ENCODE results near the gene FHIT. TPM values are rescaled to one million over a fixed set of nuclear protein-coding genes. Genes with fewer than 3 reads are reported as not detected.

FHIT gene
- total and polyA plus RNA-seq, 2 experiments from 2014 or later: 9.7 to 16.2 TPM

GRCh38 chr3:61008998-61009380 is 242.3 kb downstream of the FHIT start:
- no peaks in the 10 kb centered on the region for H3K79me2 ChIP-seq
- no peaks in the 10 kb centered on the region for H3K9me2 ChIP-seq (replicated peaks; ENCODE audit: insufficient read depth)
- DNase-seq (ENCODE audit: low spot score): no peak
- no peaks in the 10 kb centered on the region for H3K4me1 ChIP-seq (ENCODE audit: insufficient read depth)
- H4K20me1 ChIP-seq (ENCODE audit: insufficient read depth, poor library complexity, severe bottlenecking): no peaks in the 10 kb centered on the region
- no peak overlapping the region for H2AFZ ChIP-seq
- no peaks in the 10 kb centered on the region for H3K9me3 ChIP-seq (ENCODE audit: low read depth)
- TF ChIP-seq EZH2 (IDR thresholded peaks at IDR 0.05; ENCODE audit: borderline replicate concordance) (no peak), CTCF (IDR thresholded peaks at IDR 0.05; ENCODE audit: poor library complexity) (no peak), EZH2phosphoT487 (IDR thresholded peaks at IDR 0.05; ENCODE audit: low read depth, severe bottlenecking, unreplicated experiment) (no peak)
- no peak overlapping the region for H3K4me3 ChIP-seq
- H3K36me3 ChIP-seq (replicated peaks; ENCODE audit: insufficient read depth, low read depth): no peaks in the 10 kb centered on the region
- H3K27me3 ChIP-seq: no peaks in the 10 kb centered on the region
- WGBS (ENCODE audit: low lambda C conversion rate, missing lambda C conversion rate): 60% methylated on average over 5 of the region's 5 CpGs
- H3K4me2 ChIP-seq: no peak overlapping the region
- no peak overlapping the region for H3K27ac ChIP-seq

- no peaks in the 10 kb centered on the region for H3K79me2 ChIP-seq
- H3K9me2 ChIP-seq (replicated peaks; ENCODE audit: insufficient read depth): no peaks in the 10 kb centered on the region
- no peak overlapping the region for H3K4me2 ChIP-seq
- H3K9me3 ChIP-seq (ENCODE audit: low read depth): no peaks in the 10 kb centered on the region
- H3K27ac ChIP-seq: no peak overlapping the region
- no peak overlapping the region for H2AFZ ChIP-seq
- no peaks in the 10 kb centered on the region for H3K36me3 ChIP-seq (replicated peaks; ENCODE audit: insufficient read depth, low read depth)
- 86% methylated on average over 5 of the region's 5 CpGs for WGBS (ENCODE audit: low lambda C conversion rate, missing lambda C conversion rate)
- no peak overlapping the region for H3K4me3 ChIP-seq
- DNase-seq (ENCODE audit: low spot score): no peak
- no peaks in the 10 kb centered on the region for H4K20me1 ChIP-seq (ENCODE audit: insufficient read depth, poor library complexity, severe bottlenecking)
- H3K4me1 ChIP-seq (ENCODE audit: insufficient read depth): no peaks in the 10 kb centered on the region
- TF ChIP-seq EZH2phosphoT487 (IDR thresholded peaks at IDR 0.05; ENCODE audit: low read depth, severe bottlenecking, unreplicated experiment) (no peak), EZH2 (IDR thresholded peaks at IDR 0.05; ENCODE audit: borderline replicate concordance) (no peak), CTCF (IDR thresholded peaks at IDR 0.05; ENCODE audit: poor library complexity) (no peak)
- H3K27me3 ChIP-seq: no peaks in the 10 kb centered on the region
These were observed 242.9 kb downstream of the FHIT start for GRCh38 chr3:61008153-61008997.

- no peaks in the 10 kb centered on the region for H3K9me2 ChIP-seq (replicated peaks; ENCODE audit: insufficient read depth)
- H4K20me1 ChIP-seq (ENCODE audit: insufficient read depth, poor library complexity, severe bottlenecking): no peaks in the 10 kb centered on the region
- DNase-seq (ENCODE audit: low spot score): no peak
- no peaks in the 10 kb centered on the region for H3K4me1 ChIP-seq (ENCODE audit: insufficient read depth)
- 77% methylated on average over 4 of the region's 4 CpGs for WGBS (ENCODE audit: low lambda C conversion rate, missing lambda C conversion rate)
- TF ChIP-seq CTCF (IDR thresholded peaks at IDR 0.05; ENCODE audit: poor library complexity) (no peak), EZH2 (IDR thresholded peaks at IDR 0.05; ENCODE audit: borderline replicate concordance) (no peak), EZH2phosphoT487 (IDR thresholded peaks at IDR 0.05; ENCODE audit: low read depth, severe bottlenecking, unreplicated experiment) (no peak)
- no peak overlapping the region for H3K4me2 ChIP-seq
- H3K79me2 ChIP-seq: no peaks in the 10 kb centered on the region
- H3K27me3 ChIP-seq: no peaks in the 10 kb centered on the region
- H3K27ac ChIP-seq: no peak overlapping the region
- no peak overlapping the region for H2AFZ ChIP-seq
- H3K9me3 ChIP-seq (ENCODE audit: low read depth): no peaks in the 10 kb centered on the region
- H3K4me3 ChIP-seq: no peak overlapping the region
- no peaks in the 10 kb centered on the region for H3K36me3 ChIP-seq (replicated peaks; ENCODE audit: insufficient read depth, low read depth)
These were observed 245.7 kb downstream of the FHIT start for GRCh38 chr3:61005591-61005990.

Measured in hepatocyte (in vitro differentiated cells).